CD4-positive, alpha-beta T cell treated with Interleukin-6 for 4 hours (primary cell): ENCODE measurements around the gene GRIN3B.
"Not testable (repeated sequence)": the region's sequence is repeated elsewhere in the genome, so short reads cannot be mapped to it uniquely, and the experiment has no call there.

Experiments used
- DNase-seq: peaks from one replicate; pipeline ENCODE4 v3.0.0-alpha.2; 2020; ENCODE audit warnings: mixed read lengths

GRIN3B gene

GRCh38 chr19:1020868-1021425, 20.7 kb downstream of the GRIN3B start, which contains the start of gene TMEM259:
Gene TMEM259 (minus strand): TSS chr19:1021123. CDS start chr19:1020996, 127 bp downstream.
- peak; percentile 98 for DNase-seq

GRCh38 chr19:1023883-1024188, 23.6 kb downstream of the GRIN3B start:
- DNase-seq = not testable (repeated sequence)

- DNase-seq = not testable (repeated sequence)
Measured at GRCh38 chr19:1025080-1025479, 24.9 kb downstream of the GRIN3B start.

- peak; percentile 70 for DNase-seq
Measured at GRCh38 chr19:1025960-1026782, 26.0 kb downstream of the GRIN3B start, which contains the start of gene CNN2. Gene CNN2 (plus strand): TSS chr19:1026608. CDS start chr19:1026662, 54 bp downstream.

GRCh38 chr19:1026783-1027649, 26.8 kb downstream of the GRIN3B start:
- DNase-seq = peak; percentile 52

GRCh38 chr19:1027650-1028061, 27.4 kb downstream of the GRIN3B start:
- peak; percentile 35 for DNase-seq

GRCh38 chr19:1028062-1028926, 28.1 kb downstream of the GRIN3B start:
- peak; percentile 82 for DNase-seq

- DNase-seq = no peak
Measured at GRCh38 chr19:1032264-1032867, 32.1 kb downstream of the GRIN3B start.

- peak; percentile 36 for DNase-seq
Measured at GRCh38 chr19:1035998-1036621, 35.9 kb downstream of the GRIN3B start.

GRCh38 chr19:1037621-1038064, 37.4 kb downstream of the GRIN3B start:
- DNase-seq = no peak

- no peak for DNase-seq
Measured at GRCh38 chr19:1038978-1039645, 38.9 kb downstream of the GRIN3B start.

GRCh38 chr19:1039646-1040475, 39.6 kb downstream of the GRIN3B start, which contains the start of gene ABCA7:
Gene ABCA7 (plus strand): TSS chr19:1040107. CDS start chr19:1041362, 1,255 bp downstream.
- DNase-seq = peak; percentile 99

- DNase-seq = peak; percentile 93
Measured at GRCh38 chr19:1040476-1041271, 40.5 kb downstream of the GRIN3B start.

GRCh38 chr19:1041272-1041834, 41.1 kb downstream of the GRIN3B start:
- no peak for DNase-seq

- DNase-seq = no peak
Measured at GRCh38 chr19:1041835-1042685, 41.8 kb downstream of the GRIN3B start.

- no peak for DNase-seq
Measured at GRCh38 chr19:1042689-1043511, 42.7 kb downstream of the GRIN3B start.

GRCh38 chr19:1045247-1045603, 45.0 kb downstream of the GRIN3B start:
- peak; percentile 47 for DNase-seq
